Nephron (organoid): ENCODE data around the gene DMRT3.

Source experiments
- H3K27ac Mint-ChIP-seq, 3 experiments: 2 replicates each; pipeline ENCODE4 v1.8.0; 2020; ENCODE audit warnings: mixed read lengths in 3 of 3, mild to moderate bottlenecking in 2 of 3, moderate library complexity in 1 of 3
- H3K27me3 Mint-ChIP-seq: 2 replicates; pipeline ENCODE4 v1.8.0; 2021; ENCODE audit warnings: low read depth, mild to moderate bottlenecking, moderate library complexity, mixed read lengths
- H3K36me3 Mint-ChIP-seq: 2 replicates; pipeline ENCODE4 v1.8.0; 2020; ENCODE audit warnings: low read depth, mixed read lengths
- H3K4me1 Mint-ChIP-seq: 2 replicates; pipeline ENCODE4 v1.8.0; 2020; ENCODE audit warnings: mixed read lengths
- H3K4me3 Mint-ChIP-seq, 3 experiments: 2 replicates each; pipeline ENCODE4 v1.8.0; 2020; ENCODE audit warnings: mild to moderate bottlenecking in 3 of 3, mixed read lengths in 3 of 3, moderate library complexity in 2 of 3
- H3K9me3 Mint-ChIP-seq: 2 replicates; pipeline ENCODE4 v1.8.0; 2020; ENCODE audit warnings: mixed read lengths
- TF ChIP-seq, protein P1 (sequence below), 3 experiments: fragments of 200-600 bp; sonication (generic); IDR thresholded peaks; one replicate each; pipeline ENCODE4 v1.5.0; 2021; ENCODE audit warnings: antibody characterized with exemption in 3 of 3; ENCODE audit not compliant: unreplicated experiment in 3 of 3

Gene DMRT3

DNA sequence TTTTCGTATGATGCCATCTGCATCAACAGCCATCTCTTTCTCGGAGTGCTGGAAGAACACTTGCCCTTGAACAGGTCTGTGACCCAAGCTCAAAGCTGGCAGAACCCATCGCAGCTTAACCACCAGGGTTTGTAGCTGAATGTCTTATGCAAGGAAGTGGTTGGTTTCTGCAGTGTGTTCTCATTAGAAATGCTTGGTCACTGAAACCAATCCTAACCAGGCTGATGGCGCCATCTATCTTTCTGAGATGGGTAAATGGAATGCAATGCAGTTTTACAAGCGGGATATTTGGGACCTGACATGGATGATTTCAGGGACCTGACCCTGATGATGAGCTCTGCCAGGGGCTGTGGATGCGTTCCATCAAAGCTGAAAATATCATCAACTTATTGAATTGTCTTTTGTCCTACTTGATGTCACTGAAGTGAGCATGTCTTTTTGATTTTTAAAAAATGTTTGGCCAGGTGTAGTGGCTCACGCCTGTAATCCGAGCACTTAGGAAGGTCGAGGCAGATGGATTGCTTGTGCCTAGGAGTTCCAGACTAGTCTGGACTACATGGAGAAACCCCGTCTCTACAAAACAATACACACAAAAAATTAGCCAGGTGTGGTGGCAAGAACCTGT, 28.7 kb downstream of the DMRT3 start:
- H3K4me3 Mint-ChIP-seq = no peak overlapping the region
- peaks cover 29% of the 10 kb centered on the region for H3K27me3 Mint-ChIP-seq
- H3K27ac Mint-ChIP-seq = no peak overlapping the region
- H3K4me1 Mint-ChIP-seq = peaks cover 9% of the 10 kb centered on the region
- H3K9me3 Mint-ChIP-seq = no peaks in the 10 kb centered on the region
- TF ChIP-seq, protein P1, sequence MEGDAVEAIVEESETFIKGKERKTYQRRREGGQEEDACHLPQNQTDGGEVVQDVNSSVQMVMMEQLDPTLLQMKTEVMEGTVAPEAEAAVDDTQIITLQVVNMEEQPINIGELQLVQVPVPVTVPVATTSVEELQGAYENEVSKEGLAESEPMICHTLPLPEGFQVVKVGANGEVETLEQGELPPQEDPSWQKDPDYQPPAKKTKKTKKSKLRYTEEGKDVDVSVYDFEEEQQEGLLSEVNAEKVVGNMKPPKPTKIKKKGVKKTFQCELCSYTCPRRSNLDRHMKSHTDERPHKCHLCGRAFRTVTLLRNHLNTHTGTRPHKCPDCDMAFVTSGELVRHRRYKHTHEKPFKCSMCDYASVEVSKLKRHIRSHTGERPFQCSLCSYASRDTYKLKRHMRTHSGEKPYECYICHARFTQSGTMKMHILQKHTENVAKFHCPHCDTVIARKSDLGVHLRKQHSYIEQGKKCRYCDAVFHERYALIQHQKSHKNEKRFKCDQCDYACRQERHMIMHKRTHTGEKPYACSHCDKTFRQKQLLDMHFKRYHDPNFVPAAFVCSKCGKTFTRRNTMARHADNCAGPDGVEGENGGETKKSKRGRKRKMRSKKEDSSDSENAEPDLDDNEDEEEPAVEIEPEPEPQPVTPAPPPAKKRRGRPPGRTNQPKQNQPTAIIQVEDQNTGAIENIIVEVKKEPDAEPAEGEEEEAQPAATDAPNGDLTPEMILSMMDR (IDR thresholded peaks at IDR 0.05; ENCODE audit: unreplicated experiment in 3 of 3) = peak; percentile 60 to 64 (median 60)
- no peaks in the 10 kb centered on the region for H3K36me3 Mint-ChIP-seq

DNA sequence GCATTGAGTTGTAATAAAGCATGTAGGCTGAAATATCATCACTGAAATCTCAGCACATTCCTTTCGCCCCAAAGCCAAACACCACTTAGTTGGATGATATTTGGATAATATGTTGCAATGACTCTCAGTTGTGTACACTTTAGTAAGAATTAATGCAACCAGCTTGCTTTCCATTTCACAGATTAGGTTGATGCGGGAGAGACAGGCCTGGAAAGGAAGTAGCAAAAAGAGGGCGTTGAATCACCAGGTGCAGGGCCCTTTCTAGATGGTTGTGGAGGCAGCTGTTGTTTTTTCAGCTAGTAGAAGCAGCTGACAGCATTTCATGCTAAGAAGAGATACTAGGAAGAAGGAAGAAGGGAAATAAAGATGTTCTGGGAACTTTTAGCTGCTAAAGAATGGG, 30.9 kb downstream of the DMRT3 start:
- no peak overlapping the region for H3K27ac Mint-ChIP-seq
- TF ChIP-seq, protein P1 (IDR thresholded peaks at IDR 0.05; ENCODE audit: unreplicated experiment in 3 of 3) = no peak
- peaks cover 30% of the 10 kb centered on the region for H3K27me3 Mint-ChIP-seq
- H3K9me3 Mint-ChIP-seq = no peaks in the 10 kb centered on the region
- peaks cover 9% of the 10 kb centered on the region for H3K4me1 Mint-ChIP-seq
- no peak overlapping the region for H3K4me3 Mint-ChIP-seq
- no peaks in the 10 kb centered on the region for H3K36me3 Mint-ChIP-seq

DNA sequence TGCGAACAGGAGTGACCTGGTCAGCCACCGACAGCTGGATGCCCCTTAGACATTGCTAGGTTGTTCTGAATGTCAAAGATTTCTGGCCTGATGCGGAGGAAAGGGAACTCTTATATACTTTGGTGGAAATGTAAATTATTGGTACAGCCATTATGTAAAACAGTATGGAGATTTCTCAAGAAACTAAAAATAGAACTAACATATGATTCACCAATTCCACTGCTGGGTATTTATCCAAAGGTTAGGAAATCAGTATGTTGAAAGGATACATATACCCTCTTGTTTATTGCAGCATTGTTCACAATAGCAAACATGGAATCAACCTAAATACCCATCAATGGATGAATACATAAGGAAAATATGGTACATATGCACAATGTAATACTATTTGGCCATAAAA, 31.8 kb downstream of the DMRT3 start:
- Mint-ChIP-seq H3K4me3 (no peak overlapping the region), H3K27ac (no peak overlapping the region), H3K4me1 (peaks cover 9% of the 10 kb centered on the region), H3K9me3 (no peaks in the 10 kb centered on the region), H3K27me3 (peaks cover 30% of the 10 kb centered on the region), H3K36me3 (no peaks in the 10 kb centered on the region)
- TF ChIP-seq, protein P1 (IDR thresholded peaks at IDR 0.05; ENCODE audit: unreplicated experiment in 3 of 3) = no peak

DNA sequence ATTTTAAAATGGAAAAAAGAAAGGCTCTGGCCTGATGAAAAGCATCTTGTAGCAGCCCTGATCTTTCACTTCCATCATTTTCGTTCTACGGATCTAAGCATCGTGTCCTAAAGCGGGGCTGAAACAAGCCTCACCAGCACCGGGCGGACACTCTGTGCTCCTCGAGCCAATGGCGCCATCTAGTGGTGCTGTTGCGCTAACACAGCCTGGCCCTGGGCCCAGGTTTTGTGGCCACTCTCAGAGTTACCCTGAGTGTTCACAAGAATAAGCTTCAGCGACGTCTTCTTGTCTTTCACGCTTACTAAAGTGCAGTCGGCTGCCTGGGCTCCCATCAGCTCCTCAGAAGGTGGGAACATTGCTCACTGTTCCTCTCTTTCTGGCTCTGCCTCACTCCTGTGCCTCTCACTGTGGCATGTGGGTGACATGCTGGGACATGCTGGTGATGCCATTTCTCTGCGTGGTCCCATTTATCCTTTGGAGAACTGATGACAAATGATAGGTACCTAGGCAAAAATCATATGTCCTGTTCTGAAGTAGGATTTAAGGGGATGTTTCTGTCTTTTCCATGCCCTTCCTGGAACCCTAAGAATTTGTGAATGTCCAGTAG, 32.7 kb downstream of the DMRT3 start:
- H3K4me3 Mint-ChIP-seq = no peak overlapping the region
- H3K4me1 Mint-ChIP-seq = peaks cover 14% of the 10 kb centered on the region
- TF ChIP-seq, protein P1 (IDR thresholded peaks at IDR 0.05; ENCODE audit: unreplicated experiment in 3 of 3) = peak; percentile 96 to 99 (median 99)
- H3K9me3 Mint-ChIP-seq = no peaks in the 10 kb centered on the region
- no peaks in the 10 kb centered on the region for H3K36me3 Mint-ChIP-seq
- H3K27me3 Mint-ChIP-seq = peaks cover 30% of the 10 kb centered on the region
- H3K27ac Mint-ChIP-seq = no peak overlapping the region

DNA sequence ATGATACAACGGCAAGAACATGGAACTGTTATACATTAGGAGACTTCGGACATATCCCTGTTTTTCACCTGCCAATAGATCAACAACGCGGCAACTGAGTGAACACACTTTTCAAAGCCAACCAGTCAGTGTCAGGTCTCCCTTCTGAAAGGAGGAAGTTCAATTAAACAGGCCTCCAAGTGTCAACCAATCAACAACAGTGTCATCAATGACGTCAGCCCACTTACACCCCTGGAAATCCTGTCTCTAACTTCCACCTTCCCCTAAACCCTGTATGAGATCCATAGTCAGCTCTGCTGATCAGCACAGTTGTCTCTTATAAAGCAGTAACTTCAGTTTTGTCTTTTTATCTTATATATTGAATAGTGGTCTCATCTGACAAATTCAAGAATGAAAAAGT, 36.6 kb downstream of the DMRT3 start:
- Mint-ChIP-seq H3K4me3 (no peak overlapping the region), H3K4me1 (peaks cover 7% of the 10 kb centered on the region), H3K9me3 (no peaks in the 10 kb centered on the region), H3K36me3 (no peaks in the 10 kb centered on the region), H3K27me3 (peaks cover 22% of the 10 kb centered on the region), H3K27ac (no peak overlapping the region)
- TF ChIP-seq, protein P1 (IDR thresholded peaks at IDR 0.05; ENCODE audit: unreplicated experiment in 3 of 3) = no peak

DNA sequence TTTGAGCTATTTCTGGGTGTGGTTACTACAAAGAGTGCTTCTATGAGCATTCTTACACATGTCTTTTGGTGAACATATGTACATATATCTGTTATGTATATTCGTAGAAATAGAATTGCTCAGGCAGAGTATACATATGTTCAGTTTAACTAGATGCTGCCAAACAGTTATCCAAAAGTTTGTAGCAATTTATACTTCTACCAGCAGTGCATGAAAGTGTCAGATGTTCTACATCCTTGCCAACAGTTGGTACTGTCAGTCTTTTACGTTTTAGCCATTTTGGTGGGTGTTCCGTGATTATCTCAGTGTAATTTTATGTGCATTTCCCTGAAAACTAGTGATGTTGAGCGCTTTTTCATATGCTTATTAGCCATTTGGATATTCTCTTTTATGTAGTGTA, 37.8 kb downstream of the DMRT3 start:
- H3K27me3 Mint-ChIP-seq = peaks cover 10% of the 10 kb centered on the region
- peak overlapping the region in 2 of 3 experiments; percentile 22 to 45 for H3K27ac Mint-ChIP-seq
- H3K36me3 Mint-ChIP-seq = no peaks in the 10 kb centered on the region
- peaks cover 7% of the 10 kb centered on the region for H3K4me1 Mint-ChIP-seq
- TF ChIP-seq, protein P1 (IDR thresholded peaks at IDR 0.05; ENCODE audit: unreplicated experiment in 3 of 3) = no peak
- no peak overlapping the region for H3K4me3 Mint-ChIP-seq
- H3K9me3 Mint-ChIP-seq = no peaks in the 10 kb centered on the region
